Astrocyte of the cerebellum (primary cell): Measurements from ENCODE around the gene VGLL4.

Experiments
- DNase-seq: peaks from one replicate; pipeline ENCODE4 v3.0.0-alpha.2; 2011; ENCODE audit warnings: low read depth
- H3K4me3 ChIP-seq: 2 replicates; pipeline ENCODE4 v1.5.1; 2011; ENCODE audit warnings: mild to moderate bottlenecking, low read depth, low read length, moderate library complexity
- in situ Hi-C: cut with HindIII; loops from 2 replicates; pipeline ENCODE4 v1.10.0; 2017; ENCODE audit warnings: low sequenced_read_pairs
- TF ChIP-seq, protein P1 (sequence below): IDR thresholded peaks from 2 replicates; pipeline ENCODE4 v1.5.1; 2012; ENCODE audit warnings: low read length, low read depth, moderate library complexity, mild to moderate bottlenecking; ENCODE audit errors: missing control alignments

Gene VGLL4

GRCh38 chr3:11637901-11638458 lies 5.7 kb downstream of the VGLL4 start:
- in situ Hi-C loops: loop anchor here (5.0 kb wide), 1 partner anchor 36 kb away; no protein-coding TSS in a partner anchor
- no peak for DNase-seq

GRCh38 chr3:11636394-11636770 lies 7.3 kb downstream of the VGLL4 start:
- DNase-seq: no peak
- in situ Hi-C loops: loop anchor here (5.0 kb wide), 1 partner anchor 34 kb away; no protein-coding TSS in a partner anchor
- peak overlapping the region; percentile 92 for H3K4me3 ChIP-seq
- TF ChIP-seq, protein P1, sequence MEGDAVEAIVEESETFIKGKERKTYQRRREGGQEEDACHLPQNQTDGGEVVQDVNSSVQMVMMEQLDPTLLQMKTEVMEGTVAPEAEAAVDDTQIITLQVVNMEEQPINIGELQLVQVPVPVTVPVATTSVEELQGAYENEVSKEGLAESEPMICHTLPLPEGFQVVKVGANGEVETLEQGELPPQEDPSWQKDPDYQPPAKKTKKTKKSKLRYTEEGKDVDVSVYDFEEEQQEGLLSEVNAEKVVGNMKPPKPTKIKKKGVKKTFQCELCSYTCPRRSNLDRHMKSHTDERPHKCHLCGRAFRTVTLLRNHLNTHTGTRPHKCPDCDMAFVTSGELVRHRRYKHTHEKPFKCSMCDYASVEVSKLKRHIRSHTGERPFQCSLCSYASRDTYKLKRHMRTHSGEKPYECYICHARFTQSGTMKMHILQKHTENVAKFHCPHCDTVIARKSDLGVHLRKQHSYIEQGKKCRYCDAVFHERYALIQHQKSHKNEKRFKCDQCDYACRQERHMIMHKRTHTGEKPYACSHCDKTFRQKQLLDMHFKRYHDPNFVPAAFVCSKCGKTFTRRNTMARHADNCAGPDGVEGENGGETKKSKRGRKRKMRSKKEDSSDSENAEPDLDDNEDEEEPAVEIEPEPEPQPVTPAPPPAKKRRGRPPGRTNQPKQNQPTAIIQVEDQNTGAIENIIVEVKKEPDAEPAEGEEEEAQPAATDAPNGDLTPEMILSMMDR: no peak

More at GRCh38 chr3:11637901-11638458, 5.7 kb downstream of the VGLL4 start:
- peak overlapping the region; percentile 92 for H3K4me3 ChIP-seq
- TF ChIP-seq, protein P1: no peak

- TF ChIP-seq, protein P1: no peak
- no peak for DNase-seq
- in situ Hi-C loops: loop anchor here (5.0 kb wide), 1 partner anchor 34 kb away; no protein-coding TSS in a partner anchor
- H3K4me3 ChIP-seq: no peak overlapping the region
Observed at GRCh38 chr3:11635680-11636393, 7.9 kb downstream of the VGLL4 start.

DNA sequence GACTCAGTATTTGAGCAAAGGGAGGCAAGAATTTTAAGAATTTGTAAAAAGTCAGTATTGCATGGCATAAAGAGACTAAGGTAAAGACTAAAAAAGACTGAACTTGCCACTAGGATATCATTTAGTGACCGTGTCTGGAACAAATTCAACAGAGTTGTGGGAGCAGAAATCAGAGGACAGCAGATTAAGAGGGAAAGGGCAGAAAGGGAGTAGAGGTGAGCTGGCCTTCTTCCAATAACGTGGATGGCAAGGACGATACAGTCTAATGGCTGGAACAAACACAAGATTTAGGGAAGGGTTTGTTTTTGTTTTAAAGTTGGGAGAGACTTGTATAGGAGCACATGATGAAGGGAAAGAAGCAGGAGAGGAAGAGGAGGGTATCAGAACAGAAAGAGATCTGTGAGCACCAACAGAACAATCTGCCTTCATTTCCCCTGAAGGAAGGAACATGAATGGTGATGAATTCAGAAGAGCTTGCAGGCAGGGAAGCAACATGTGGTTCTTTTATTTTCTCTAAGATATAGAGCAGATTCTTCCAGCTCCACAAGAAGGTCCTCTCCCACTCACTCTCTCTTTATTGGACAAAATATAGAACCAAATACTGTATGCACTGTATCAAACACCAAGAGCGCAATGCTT lies 8.6 kb downstream of the VGLL4 start:
- in situ Hi-C loops: loop anchor here (5.0 kb wide), 1 partner anchor 33 kb away; no protein-coding TSS in a partner anchor
- no peak overlapping the region for H3K4me3 ChIP-seq
- DNase-seq: no peak
- TF ChIP-seq, protein P1: no peak

DNA sequence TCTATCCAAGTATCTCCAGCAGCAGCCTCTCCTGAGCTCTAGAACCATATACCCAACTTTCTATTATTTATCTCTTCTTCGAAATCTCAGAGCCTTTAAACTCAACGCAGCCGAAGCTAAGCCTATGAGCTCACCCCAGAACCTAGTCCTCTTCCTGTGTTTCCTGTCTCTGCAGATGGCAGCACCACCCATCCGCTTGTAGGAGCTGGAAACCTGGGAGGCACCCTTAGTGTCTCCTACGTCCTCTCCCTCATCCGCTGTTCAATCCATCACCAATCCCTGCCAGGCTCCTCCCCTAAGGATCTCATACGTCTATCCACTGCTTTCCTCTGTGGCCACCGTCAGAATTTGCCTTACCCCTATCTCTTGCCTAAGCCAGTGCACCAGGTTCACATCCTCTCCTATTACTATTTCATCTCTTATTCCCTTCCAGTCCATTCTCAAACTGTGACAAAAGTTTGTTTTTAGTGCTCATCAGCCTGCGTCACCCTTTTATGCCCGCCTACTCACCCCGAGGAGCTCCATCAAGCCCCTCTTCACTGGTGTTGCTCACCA lies 9.6 kb downstream of the VGLL4 start:
- no peak for DNase-seq
- H3K4me3 ChIP-seq: no peak overlapping the region
- TF ChIP-seq, protein P1: no peak
- in situ Hi-C loops: no loop called here

DNA sequence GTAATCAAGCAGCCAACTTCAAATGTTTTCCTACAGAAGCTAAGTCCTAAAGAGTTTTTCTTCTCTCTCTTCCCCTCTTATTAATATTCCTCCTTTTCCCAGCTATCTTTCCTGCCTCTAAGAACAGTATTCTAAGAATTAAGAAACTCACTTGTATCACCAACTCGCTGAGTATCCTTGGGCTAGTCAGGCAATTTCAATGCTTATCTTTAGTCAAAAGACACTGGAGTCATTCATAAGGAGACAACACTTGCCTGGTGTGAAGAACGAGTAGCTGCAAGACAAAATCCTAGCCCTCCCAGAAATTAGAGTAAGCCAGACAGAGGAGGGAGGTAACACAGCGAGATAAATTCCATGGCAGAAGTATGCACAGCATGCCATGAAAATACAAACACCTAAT lies 10.7 kb downstream of the VGLL4 start:
- H3K4me3 ChIP-seq: no peak overlapping the region
- no peak for DNase-seq
- TF ChIP-seq, protein P1: no peak
- in situ Hi-C loops: no loop called here
